HG03045 (cell line): Measurements from ENCODE around the gene TNFRSF19.
"Not testable (repeated sequence)": the region's sequence is repeated elsewhere in the genome, so short reads cannot be mapped to it uniquely, and the experiment has no call there.

ENCODE experiments used
- ATAC-seq: cut with Tn5 transposase; IDR thresholded peaks from one replicate; pipeline ENCODE4 v1.9.1; 2021; ENCODE audit warnings: mild to moderate bottlenecking, moderate library complexity; ENCODE audit not compliant: unreplicated experiment

The TNFRSF19 gene

DNA sequence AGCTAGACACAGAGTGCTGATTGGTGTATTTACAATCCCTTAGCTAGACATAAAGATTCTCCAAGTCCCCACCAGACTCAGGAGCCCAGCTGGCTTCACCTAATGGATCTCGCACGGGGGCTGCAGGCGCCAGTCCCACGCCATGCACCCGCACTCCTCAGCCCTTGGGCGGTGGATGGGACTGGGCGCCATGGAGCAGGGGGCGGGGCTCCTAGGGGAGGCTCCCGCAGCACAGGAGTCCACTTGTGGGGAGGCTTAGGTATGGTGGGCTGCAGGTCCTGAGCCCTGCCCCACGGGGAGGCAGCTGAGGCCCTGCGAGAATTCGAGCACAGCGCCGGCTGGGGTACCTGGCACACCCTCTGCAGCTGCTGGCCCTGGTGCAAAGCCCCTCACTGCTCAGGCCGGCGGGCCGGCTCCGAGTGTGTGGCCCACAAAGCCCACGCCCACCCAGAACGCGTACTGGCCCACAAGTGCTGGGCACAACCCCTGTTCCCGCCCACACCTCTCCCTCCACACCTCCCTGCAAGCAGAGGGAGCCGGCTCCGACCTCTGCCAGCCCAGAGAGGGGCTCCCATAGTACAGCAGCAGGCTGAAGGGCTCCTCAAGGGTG is 107.6 kb downstream of the TNFRSF19 start:
- not testable (repeated sequence) for ATAC-seq

DNA sequence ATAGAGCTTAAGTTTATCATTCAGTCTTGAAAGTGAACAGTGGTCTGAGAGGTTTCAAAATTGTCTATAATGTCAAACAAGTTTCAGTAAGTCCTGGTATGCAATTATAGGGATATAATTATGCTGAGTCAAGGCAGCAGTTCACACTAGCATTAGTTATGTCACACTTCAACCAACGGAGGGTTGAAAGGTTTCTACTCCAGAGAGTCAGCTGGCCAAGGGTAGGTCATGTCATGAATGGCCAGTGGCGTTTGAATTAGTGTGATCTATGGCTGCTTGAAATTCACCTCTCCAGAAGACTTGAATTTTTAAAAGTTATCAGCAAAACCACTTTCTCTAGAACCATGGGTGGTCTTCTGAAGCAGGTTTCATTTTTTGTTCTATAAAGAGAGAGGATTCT is 108.6 kb downstream of the TNFRSF19 start:
- no peak for ATAC-seq

DNA sequence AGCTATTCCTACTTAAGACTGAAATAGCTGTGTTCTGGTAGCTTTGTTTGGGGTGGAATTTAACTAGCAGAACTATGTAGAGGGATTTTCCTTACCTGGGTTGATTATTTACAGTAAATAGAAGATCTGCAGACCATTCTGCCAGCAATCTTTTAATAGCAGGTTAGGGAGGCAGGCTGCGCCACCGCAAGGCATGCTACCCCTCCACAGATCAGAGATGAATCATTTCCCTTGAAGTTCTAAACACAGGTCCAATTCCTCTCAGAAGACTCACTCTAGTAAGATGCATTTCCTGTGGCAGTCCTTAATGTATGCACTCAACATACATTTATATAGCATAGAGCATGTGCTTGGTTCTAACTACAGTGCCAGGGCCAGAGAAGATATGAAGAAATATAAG is 109.0 kb downstream of the TNFRSF19 start:
- no peak for ATAC-seq

- ATAC-seq = no peak
Measured at GRCh38 chr13:23680845-23681669, 110.8 kb downstream of the TNFRSF19 start.

- ATAC-seq = no peak
Measured at GRCh38 chr13:23683084-23683483, 112.9 kb downstream of the TNFRSF19 start.

DNA sequence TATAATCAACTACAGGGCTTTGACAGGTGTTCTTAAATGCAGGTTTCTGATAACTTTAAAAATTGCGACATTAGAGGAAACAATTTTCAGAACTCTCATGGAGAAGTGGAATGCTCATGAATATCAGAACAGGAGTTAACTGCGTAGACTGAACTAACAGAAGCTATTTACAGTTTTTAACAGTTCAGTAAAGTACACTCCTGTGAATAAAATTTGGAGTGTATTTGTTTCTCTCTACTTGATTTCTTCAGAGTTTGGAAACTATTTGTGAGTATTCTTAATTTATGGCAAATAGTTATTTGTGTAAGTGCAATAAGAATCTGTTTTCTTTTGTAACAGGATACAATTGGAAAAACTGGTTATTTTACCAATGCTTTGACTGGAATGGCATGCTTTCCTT is 114.4 kb downstream of the TNFRSF19 start:
- no peak for ATAC-seq

GRCh38 chr13:23685416-23685815 is 115.2 kb downstream of the TNFRSF19 start:
- no peak for ATAC-seq

- ATAC-seq = no peak
Measured at GRCh38 chr13:23686948-23687347, 116.7 kb downstream of the TNFRSF19 start.

GRCh38 chr13:23687614-23688013 is 117.4 kb downstream of the TNFRSF19 start:
- ATAC-seq = no peak

DNA sequence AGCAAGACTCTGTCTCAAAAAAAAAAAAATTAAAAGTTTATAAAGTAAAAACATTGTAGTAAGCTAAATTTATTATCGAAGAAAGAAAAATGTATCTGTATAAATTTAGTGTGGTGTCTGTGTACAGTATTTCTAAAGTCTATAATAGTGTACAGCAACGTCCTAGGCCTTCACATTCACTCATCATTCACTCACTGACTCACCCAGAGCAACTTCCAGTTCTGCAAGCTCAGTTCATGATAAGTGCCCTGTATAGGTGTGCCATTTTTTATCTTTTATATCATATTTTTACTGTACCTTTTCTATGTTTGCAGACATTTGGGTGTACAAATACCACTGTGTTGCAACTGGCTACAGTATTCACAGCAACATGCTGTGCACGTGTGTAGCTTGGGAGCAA is 118.1 kb downstream of the TNFRSF19 start:
- ATAC-seq = no peak

DNA sequence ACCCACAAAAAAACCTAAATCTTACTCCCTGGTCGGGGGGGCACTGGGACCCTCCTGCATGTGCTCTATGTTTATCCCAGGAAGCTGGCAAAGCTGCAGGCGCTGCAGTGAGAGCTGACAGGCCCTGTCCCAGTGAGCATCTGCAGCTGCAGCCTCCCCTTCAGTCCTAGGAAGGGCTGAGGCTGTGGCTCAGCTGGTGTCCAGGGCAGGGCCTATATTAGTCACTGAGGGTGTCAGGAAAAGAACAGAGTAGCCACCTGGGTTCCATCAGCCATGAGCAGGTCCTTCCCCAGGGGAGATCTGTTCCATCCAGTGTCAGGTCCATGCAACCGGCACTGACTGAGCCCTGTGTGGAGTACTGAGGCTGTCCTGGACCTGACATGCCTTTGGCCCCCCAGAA is 120.5 kb downstream of the TNFRSF19 start:
- ATAC-seq = no peak

DNA sequence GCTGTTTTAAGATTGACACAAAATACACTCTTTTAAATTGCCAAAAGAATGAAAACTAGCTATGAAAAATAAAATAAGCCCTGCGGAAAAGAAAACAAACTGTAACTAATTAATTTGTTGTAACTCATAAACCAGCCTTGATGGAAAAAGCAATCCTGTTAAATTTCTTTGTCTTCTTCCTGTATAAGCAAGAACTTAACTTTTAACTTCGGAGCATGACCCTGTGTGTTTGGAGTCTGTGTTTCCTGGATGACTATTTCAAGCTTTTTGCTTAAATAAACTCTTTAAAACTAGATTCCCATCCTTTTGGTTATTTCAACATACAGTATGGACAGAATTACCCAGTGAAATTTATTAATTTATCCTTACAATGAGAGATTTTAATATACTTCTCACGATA is 122.6 kb downstream of the TNFRSF19 start:
- no peak for ATAC-seq

GRCh38 chr13:23695196-23695595 is 125.0 kb downstream of the TNFRSF19 start:
- ATAC-seq = no peak

- ATAC-seq = no peak
Measured at GRCh38 chr13:23695711-23696464, 125.7 kb downstream of the TNFRSF19 start.

GRCh38 chr13:23696610-23697009 is 126.4 kb downstream of the TNFRSF19 start:
- ATAC-seq = no peak

DNA sequence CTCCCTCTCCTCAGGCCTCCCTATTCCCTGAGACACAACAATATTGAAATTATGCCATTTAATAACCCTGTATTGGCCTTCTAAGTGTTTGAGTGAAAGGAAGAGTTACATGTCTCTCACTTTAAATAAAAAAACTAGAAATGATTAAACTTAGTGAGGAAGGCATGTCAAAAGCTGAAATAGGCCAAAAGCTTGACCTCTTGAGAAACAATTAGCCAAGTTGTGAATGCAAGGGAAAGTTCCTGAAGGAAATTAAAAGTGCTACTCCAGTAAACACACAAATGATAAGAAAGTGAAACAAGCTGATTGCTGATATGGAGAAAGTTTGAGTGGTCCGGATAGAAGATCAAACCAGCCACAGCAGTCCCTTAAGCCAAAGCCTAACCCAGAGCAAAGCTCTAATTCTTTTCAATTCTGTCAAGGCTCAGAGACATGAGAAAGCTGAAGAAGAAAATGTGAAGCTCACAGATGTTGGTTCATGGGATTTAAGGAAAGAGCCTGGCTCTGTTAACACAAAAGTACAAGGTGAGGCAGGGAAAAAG is 127.6 kb downstream of the TNFRSF19 start:
- no peak for ATAC-seq

DNA sequence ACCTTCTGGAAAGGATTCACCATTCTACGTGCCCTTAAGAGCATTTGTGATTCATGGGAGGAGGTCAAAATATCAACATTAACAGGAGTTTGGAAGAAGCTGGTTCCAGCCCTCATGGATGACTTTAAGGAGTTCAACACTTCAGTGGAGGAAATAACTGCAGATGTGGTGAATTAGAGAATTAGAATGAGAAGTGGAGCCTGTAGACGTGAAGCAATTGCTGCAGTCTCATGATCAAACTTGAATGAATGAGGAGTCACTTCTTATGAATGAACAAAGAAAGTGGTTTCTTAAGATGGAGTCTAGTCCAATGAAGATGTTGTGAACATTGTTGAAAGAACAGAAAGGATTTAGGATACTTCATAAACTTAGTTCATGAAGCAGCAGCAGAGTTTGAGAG is 129.1 kb downstream of the TNFRSF19 start:
- no peak for ATAC-seq

- no peak for ATAC-seq
Measured at GRCh38 chr13:23701186-23701585, 131.0 kb downstream of the TNFRSF19 start.

DNA sequence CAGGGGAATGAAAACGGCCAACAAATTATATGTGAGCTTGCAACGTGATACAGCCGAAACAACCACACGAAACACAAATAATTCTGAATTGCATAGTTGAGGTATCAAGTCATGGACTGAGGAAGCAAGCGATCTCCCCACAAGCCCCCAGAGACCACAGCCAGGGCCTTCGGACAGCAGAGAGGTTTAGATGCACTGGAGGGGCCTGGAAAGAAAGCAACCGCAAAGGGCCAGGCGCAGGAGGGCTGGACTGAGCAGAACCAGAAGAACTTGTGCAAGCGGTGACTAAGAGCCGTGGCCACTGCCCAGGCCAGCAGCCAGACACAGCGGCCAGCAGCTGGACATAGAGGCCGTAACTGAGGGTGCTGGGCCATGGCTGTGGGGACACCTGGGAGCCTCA is 131.4 kb downstream of the TNFRSF19 start:
- ATAC-seq = no peak

GRCh38 chr13:23703246-23703860 is 133.1 kb downstream of the TNFRSF19 start:
- ATAC-seq = no peak

DNA sequence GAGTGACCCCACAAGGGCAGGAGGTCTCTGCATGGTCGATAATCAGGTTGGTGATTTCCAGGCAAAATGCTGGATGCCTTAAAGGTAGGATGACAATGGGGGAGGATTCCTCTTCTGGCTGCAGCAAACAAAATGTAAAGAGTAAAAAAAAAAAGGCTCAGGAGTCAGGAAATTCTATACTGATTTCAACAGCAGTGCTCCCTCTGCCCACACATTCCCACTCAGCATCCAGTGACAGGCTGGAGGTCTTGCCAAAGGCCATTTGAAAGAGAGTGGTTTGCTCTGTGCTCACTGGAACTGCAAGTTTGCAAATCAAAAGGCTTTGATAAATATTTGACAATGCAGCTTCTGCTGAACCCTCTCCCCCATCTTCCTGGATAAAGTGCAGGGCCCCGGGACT is 135.4 kb downstream of the TNFRSF19 start:
- no peak for ATAC-seq
